GM18519 (cell line): ENCODE data around the gene GTF3C5.
"Not testable (repeated sequence)": the region's sequence is repeated elsewhere in the genome, so short reads cannot be mapped to it uniquely, and the experiment has no call there.

Experiments
- ATAC-seq: cut with Tn5 transposase; IDR thresholded peaks from one replicate; pipeline ENCODE4 v1.9.1; 2021; ENCODE audit warnings: mild to moderate bottlenecking, moderate library complexity; ENCODE audit not compliant: unreplicated experiment, low FRiP score

GTF3C5 gene, protein sequence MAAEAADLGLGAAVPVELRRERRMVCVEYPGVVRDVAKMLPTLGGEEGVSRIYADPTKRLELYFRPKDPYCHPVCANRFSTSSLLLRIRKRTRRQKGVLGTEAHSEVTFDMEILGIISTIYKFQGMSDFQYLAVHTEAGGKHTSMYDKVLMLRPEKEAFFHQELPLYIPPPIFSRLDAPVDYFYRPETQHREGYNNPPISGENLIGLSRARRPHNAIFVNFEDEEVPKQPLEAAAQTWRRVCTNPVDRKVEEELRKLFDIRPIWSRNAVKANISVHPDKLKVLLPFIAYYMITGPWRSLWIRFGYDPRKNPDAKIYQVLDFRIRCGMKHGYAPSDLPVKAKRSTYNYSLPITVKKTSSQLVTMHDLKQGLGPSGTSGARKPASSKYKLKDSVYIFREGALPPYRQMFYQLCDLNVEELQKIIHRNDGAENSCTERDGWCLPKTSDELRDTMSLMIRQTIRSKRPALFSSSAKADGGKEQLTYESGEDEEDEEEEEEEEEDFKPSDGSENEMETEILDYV

DNA sequence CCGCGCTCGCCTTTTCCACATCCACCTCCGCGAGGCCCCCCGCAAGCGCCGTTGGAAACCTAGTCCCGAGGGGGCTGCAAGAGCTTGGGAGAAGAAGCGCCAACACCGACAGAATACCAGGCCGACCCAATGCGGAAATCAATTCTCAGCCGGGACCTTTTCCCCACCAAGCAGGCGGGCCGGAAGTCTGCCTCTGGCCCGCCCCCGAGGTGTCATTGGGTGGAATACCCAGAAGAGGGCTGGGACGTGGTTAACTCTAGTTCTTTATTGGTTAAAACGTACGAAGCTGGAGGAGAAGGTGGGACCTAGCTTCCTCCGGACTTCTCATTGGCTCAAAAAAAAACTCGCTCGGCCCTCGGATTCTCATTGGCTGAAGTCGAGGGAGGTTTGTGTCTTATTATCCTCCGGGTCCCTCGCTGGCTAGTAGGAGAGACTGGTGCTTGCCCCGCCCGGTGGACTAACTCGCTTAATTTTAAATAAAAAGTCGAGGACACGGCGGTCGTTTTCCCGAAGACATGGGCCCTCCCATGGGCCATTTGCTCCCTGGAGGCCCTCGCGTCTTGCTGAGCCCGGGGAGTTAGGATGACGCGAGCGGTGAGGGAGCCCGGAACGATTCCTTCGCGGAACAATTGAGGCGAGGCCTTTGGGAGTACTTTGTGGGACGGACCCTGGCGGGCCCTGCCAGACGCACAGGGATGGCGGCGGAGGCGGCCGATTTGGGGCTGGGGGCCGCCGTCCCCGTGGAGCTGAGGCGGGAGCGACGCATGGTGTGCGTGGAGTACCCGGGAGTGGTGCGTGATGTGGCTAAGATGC lies at the start of gene GTF3C5:
GTF3C5 (plus strand) TSS at position 681 of the 813 bp plus-strand sequence; CDS start at position 696, 15 bp downstream.
- ATAC-seq: peak; percentile 94

- no peak for ATAC-seq
Measured at GRCh38 chr9:132982458-132982857, 48.3 kb upstream of the GTF3C5 start.

DNA sequence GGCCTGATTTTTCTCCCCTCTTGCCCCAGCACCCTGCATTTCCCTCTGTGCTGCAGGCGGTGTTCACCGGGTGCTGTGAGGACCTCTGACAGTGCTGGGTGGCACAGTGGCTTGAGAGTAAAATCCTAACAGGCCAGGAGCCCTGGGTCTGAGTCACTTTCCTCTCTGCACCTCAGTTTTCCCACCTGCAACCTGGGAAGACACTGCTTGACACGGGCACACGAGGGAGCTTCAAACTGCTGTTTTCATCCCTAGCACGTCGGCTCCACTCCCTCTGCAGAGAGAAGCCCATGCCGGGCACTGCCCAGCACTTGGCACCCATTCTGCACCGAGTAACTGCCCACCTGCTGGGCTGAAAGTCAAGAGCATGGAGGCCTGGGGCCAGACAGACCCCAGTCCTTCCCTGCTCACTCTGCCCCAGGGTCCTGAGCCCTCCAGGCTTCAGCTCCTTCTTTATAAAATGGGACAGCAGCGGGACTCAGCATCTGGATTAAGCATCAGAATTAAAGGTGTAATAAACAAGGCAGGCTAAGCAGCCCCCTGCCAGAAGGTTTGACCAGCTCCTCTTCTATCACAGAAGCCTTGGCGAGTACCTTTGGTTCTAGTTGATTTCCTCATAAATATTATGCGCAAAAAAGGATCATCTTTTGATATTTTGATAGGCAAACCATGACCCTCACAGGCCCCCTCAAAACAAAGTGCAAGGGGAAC lies 47.2 kb upstream of the GTF3C5 start:
- ATAC-seq: no peak

GRCh38 chr9:132984202-132985070 lies 46.4 kb upstream of the GTF3C5 start:
- no peak for ATAC-seq

DNA sequence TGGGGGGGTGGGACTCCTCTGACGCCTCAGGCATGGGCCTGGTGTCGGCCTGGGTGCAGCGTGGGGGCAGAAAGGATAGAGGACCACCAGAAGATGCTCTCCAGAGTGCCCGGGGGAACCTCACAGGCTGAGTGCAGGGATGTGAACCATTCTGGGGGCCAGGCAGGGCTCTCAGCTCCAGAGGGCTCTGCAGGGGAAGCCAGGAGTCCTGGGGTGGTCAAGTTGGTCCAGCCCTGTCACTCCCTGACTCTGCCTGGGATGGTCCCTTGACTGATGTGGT lies 45.8 kb upstream of the GTF3C5 start:
- no peak for ATAC-seq

DNA sequence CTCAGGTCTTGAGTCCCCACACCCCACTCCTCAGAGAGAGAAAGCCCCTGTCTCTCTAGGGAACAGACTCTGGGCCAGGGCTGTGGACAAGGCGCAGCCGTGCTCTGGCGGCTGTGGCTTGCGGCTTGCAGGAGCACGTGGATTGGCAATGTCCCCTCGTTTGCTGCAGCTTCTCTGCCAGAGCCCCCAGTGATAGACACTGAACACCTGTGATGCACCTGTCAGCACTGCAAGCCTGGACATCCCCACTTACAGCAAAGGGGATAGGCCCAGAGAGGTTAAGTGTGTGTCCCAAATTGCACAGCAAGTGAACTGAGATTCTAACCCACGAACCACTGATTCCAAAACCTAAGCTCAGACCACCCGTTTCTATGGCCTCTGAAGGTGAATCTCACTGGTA lies 45.3 kb upstream of the GTF3C5 start:
- ATAC-seq: no peak

DNA sequence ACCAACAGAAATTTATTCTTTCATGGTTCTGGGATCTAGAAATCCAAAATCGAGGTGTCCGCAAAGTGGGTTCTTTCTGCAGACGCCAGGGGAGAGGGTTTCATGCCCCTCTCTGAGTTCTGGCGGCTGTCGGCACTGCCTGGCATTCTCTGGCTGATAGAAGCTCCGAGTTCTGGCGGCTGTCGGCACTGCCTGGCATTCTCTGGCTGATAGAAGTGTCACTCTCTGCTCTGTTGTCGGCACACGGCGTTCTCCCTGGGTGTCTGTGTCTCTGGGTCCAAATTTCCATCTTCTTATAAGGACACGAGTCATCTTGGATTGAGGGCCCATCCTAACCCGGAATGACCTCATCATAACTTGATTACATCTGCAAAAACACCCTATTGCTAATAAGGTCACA lies 44.7 kb upstream of the GTF3C5 start:
- no peak for ATAC-seq

DNA sequence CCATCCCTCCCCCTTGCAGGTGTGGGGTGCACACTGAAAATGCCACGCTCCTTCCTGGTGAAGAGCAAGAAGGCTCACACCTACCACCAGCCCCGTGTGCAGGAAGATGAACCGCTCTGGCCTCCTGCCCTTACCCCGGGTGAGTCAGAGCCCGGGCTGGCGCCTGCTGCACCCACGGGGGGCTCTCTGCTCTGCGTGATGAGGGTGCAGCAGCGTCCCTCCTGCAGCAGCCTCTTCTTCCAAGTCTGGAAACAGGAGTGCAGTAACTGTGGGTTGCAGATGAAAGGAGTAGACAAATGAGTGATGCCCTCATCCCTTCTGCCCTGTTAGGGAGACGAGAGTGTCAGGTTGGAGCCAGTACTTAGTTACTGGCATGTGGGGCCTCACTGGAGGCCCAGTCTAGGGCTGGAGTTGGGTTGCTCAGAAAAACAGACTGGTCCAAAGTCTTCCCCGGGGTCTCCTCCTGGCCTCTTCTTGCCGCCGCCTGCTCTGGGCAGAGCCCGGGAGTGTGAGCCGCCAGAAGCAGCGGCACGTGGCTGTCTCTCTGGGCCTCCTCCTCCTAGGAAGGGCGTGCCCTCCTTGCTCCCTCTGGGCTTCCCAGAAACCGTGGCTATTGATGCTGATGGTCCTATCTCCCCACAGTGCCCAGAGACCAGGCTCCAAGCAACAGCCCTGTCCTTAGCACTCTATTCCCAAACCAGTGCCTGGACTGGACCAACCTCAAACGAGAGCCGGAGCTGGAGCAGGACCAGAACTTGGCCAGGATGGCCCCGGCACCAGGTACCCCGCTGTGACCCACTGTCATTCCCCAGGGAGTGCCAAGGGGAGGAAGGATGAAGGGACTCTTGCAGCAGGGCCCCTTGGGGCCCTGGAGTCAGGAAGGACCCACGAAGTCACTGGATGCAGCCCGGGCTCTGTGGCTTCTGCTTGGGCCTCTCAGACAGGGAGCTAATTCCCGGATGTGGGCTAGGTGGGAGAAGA lies 43.9 kb upstream of the GTF3C5 start:
- no peak for ATAC-seq

DNA sequence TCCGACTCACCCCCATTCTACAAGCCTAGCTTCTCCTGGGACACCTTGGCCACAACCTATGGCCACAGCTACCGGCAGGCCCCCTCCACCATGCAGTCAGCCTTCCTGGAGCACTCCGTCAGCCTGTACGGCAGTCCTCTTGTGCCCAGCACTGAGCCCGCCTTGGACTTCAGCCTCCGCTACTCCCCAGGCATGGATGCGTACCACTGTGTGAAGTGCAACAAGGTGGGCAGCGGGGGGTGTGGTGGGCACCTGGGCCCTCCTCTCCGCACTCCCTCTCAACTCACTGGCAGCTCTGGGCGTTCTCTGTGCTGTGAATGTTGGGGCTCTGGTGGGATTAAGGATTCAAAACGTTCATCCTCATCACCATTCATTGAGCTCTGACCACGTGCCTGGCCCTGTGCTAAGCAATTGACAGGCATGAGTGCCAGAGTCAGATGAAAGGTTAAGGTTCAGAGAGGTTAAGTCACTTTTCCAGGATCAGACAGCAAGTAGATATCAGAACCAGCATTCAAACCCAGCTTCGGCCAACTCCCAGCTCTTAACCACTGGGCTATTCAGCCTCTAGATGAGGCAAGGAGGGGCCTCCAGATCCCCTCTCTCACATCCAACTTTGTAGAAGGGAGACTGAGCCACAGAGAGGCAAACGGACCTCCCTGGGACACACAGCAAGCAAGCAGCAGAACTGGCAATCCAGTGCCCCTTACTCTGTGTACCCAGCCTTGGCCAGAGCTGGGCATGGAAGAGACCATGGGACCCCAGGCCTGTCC lies 42.4 kb upstream of the GTF3C5 start:
- ATAC-seq: no peak

GRCh38 chr9:132989014-132989310 lies 41.8 kb upstream of the GTF3C5 start:
- no peak for ATAC-seq

- ATAC-seq: no peak
Measured at GRCh38 chr9:132989414-132989996, 41.3 kb upstream of the GTF3C5 start.

GRCh38 chr9:132989998-132990557 lies 40.7 kb upstream of the GTF3C5 start:
- not testable (repeated sequence) for ATAC-seq

DNA sequence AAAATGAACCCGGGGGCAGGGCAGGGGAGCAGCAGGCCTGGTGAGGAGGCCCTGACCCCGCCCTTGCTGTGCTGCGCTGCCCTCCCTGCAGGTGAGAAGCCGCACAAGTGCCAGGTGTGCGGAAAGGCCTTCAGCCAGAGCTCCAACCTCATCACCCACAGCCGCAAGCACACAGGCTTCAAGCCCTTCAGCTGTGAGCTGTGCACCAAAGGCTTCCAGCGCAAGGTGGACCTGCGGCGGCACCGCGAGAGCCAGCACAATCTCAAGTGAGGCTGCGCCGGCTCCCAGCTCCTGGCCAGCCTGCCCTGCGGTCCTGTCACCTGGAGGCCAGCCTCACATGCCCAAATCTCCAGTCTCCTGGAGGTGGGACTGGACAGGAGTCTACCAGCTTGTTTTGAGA lies 40.0 kb upstream of the GTF3C5 start:
- ATAC-seq: no peak

GRCh38 chr9:132991351-132992300 lies 39.2 kb upstream of the GTF3C5 start:
- ATAC-seq: no peak

DNA sequence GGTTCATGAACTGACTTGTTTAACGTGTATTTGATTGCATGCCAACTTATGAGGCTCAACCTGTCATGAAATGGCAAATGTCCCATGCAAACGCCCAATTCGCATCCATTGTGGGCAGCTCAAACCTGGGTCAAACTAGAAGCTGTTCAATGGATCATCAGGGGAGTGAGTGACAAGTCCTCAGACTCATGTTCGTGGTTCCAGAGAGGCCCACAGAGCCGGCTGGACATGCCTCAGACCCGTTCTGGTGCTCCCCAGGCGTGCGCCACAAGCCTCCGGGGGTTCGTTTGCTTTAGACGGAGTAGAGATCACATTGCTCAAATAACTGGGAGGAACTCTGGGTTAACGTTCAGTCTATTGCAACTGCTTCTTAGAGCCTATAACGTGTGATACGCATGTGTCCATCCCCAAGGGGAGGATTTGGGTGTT lies 37.3 kb upstream of the GTF3C5 start:
- no peak for ATAC-seq

DNA sequence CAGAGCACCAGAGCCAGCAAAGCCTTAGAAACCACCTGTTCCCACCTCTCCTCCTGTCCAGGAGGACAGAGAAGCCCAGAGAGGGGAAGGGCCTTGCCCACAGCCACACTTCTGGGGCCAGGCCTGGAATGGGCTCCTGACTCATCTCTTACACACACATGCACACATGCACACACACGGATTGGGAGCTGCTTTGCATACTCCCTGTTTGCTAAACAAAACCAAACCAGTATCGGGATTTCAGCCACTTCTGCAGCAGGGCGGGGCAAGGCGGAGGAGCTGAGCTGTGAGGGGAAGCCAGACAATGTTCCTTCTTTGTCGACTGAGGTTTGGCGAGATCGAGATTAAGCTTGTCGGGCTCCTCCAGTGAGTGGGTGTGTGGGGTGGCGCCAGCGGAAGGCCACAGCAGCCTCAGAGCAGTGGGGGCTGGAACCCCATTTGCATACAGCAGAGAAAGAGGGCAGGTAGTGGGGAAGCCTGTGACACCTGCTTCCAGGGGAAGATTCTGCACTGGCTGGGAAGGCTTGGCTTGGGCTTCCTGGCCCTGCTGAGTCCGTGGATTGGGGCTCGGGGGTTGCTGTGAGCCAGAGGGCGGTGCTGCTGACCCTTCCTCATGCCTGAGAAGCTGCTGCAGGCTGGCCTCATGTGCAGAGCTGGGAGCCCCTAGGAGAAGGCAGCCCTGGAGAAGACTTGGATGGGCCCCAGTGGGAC lies 36.2 kb upstream of the GTF3C5 start:
- no peak for ATAC-seq
